ENCODE measurements around the gene PDZD8. TPM values are rescaled to one million over a fixed set of nuclear protein-coding genes. Genes with fewer than 3 reads are reported as not detected.

Gene PDZD8
- polyA plus RNA-seq, 3 donors: 39.0 to 45.8 (median 39.7) TPM

DNA sequence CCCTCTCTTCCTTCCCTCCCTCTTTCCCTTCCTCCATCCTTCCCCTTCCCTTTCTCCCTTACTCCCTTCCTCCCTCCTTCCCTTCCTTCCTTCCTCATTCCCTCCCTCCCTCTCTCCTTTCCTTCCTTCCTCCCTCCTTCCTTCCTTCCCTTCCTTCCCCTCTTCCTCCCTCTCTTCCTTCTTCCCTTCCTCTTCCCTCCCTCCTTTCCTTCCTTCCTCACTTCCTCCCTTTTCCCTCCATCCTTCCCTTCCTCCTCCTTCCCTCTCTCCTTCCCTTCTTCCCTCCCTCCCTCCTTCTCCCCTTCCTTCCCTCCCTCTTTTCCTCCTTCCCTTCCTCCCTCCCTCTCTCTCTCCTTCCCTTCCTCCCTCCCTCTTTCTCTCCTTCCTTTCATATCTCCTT lies 147.0 kb downstream of the PDZD8 start:
- no peak for DNase-seq (ENCODE audit: low read depth in 3 of 3, low spot score in 2 of 3)

Other genes with a start within 250 kb of the PDZD8 start
- not detected for gene VAX1, start 237.2 kb downstream of the PDZD8 start, polyA plus RNA-seq (ENCODE audit: insufficient read length in 3 of 3)
- gene KCNK18, start 178.0 kb downstream of the PDZD8 start, polyA plus RNA-seq (ENCODE audit: insufficient read length in 3 of 3): not detected
- gene SLC18A2, start 134.3 kb downstream of the PDZD8 start, polyA plus RNA-seq (ENCODE audit: insufficient read length in 3 of 3): 1 to 10 TPM in 2 of 3 donors, under 1 TPM in 1; 0.83 to 1.2 (median 1.2) TPM
- gene EMX2, start 167.3 kb upstream of the PDZD8 start, polyA plus RNA-seq (ENCODE audit: insufficient read length in 3 of 3): 100 to 1,000 TPM; 173 to 189 (median 179) TPM

All from right renal cortex interstitium (tissue), 3 donors.